ENCODE data around the gene CCR3.

Gene CCR3

DNA sequence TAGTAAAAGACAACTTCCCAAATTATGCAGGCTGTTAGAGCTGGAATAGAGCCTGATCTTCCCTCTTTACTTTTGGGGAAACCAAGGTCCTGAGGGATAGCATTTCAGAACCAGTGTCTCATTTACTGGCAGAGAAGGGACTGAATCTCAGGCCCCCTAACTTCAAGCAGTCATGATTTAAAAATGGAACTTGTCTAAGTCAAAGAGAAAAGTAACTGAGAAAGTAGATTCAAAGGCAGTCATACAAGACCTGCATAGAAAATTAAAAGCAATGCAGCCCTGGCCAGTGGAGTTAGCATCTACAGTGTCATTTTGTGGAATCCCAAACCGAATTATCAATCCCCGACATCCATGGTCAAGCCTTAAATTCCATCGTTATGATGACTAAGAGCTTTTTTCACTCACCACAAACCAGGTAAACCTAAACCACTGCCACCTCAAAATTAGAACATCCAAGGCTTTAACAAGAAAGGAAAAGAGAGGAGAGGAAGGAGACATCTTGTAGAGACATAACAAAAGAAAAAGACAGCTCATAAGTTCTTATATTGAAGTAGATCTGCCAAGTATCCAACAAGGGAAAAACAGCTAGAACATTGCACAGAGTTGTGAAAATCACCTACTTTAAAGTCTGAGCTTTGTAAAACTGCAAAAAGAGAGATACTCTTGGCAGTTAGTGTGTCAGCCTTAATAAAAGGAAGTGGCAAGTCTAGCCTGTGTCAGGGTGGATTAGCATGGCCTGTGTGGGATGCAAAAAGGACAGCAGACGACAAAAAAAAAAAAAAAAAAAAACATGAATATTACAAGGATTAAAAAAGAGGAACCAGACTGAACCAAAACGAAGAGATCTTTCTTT, 57.6 kb downstream of the CCR3 start:
- H3K9me3 ChIP-seq (ENCODE audit: insufficient read depth, low read depth, low read length): no peaks in the 10 kb centered on the region
- no peaks in the 10 kb centered on the region for H3K4me1 ChIP-seq (ENCODE audit: insufficient read depth, low read length)
- WGBS: 87% methylated on average over 4 of the region's 5 CpGs
- no peaks in the 10 kb centered on the region for H3K36me3 ChIP-seq (ENCODE audit: insufficient read depth, low read length)
- no peak overlapping the region for H3K9ac ChIP-seq (ENCODE audit: low read depth, low read length)
- H3K27ac ChIP-seq (ENCODE audit: low read depth, low read length): no peak overlapping the region
- no peak overlapping the region for H3K4me3 ChIP-seq (ENCODE audit: low read length)
- no peaks in the 10 kb centered on the region for H3K27me3 ChIP-seq (ENCODE audit: insufficient read depth, low read length)

DNA sequence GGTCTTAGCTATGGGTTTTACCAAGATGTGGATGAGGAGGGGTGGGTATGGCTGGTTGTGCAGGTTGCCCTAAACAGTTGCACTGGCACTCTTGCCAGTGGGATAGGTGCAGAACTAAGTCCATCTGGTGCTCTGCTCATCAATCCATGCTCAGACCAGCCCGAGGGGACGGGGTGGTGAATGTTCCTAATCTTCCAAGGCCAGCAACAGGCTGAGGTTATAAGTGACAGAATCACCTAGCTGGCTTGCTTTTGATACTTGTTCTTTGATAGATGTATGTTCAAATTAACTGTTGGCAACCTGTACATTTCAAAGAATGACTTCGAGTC, 58.2 kb downstream of the CCR3 start:
- H3K4me3 ChIP-seq (ENCODE audit: low read length): no peak overlapping the region
- H3K27me3 ChIP-seq (ENCODE audit: insufficient read depth, low read length): no peaks in the 10 kb centered on the region
- no peak overlapping the region for H3K27ac ChIP-seq (ENCODE audit: low read depth, low read length)
- no peak overlapping the region for H3K9ac ChIP-seq (ENCODE audit: low read depth, low read length)
- 90% methylated on average over 3 of the region's 3 CpGs for WGBS
- no peaks in the 10 kb centered on the region for H3K4me1 ChIP-seq (ENCODE audit: insufficient read depth, low read length)
- no peaks in the 10 kb centered on the region for H3K9me3 ChIP-seq (ENCODE audit: insufficient read depth, low read depth, low read length)
- no peaks in the 10 kb centered on the region for H3K36me3 ChIP-seq (ENCODE audit: insufficient read depth, low read length)

DNA sequence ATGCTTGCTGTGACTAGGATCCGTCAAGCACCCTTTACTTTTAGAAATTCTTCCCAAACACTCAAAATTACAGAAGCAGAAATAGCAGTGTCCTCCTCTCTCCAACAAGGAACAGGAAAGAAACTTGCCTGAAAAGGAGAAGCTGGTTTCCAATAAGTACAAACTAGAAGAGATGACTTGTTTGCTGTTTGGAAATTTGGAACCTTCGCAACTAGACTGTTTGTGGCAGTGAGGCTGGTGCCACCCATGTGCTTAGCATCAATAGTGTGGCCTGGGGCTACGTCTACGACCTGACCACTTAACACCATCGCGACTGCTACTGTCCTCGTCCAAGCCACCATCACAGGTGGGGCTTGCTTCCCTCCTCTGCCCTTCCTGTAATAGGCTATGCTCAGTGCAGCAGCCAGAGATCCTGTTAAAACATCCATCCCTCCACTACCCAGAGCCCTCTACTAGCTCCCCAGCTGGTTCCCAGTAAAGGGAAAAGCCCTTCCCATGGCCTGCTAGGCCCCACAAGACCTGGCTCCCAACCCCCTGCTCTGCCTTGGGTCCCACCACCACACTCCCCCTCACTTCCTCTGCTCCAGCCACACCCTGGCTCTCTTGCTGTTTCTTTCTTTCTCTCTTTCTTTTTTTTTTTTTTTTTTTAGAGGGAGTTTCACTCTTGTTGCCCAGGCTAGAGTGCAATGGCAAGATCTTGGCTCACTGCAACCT, 59.0 kb downstream of the CCR3 start:
- WGBS: 85% methylated on average over 7 of the region's 7 CpGs
- Histone ChIP-seq H3K9me3 (ENCODE audit: insufficient read depth, low read depth, low read length) (no peaks in the 10 kb centered on the region), H3K4me3 (ENCODE audit: low read length) (no peak overlapping the region), H3K9ac (ENCODE audit: low read depth, low read length) (no peak overlapping the region), H3K27me3 (ENCODE audit: insufficient read depth, low read length) (no peaks in the 10 kb centered on the region), H3K27ac (ENCODE audit: low read depth, low read length) (no peak overlapping the region), H3K4me1 (ENCODE audit: insufficient read depth, low read length) (no peaks in the 10 kb centered on the region), H3K36me3 (ENCODE audit: insufficient read depth, low read length) (no peaks in the 10 kb centered on the region)

GRCh38 chr3:46303240-46303639, 61.0 kb downstream of the CCR3 start:
- no peak overlapping the region for H3K27ac ChIP-seq (ENCODE audit: low read depth, low read length)
- no peak overlapping the region for H3K9ac ChIP-seq (ENCODE audit: low read depth, low read length)
- 96% methylated on average over 3 of the region's 3 CpGs for WGBS
- no peak overlapping the region for H3K4me3 ChIP-seq (ENCODE audit: low read length)
- H3K4me1 ChIP-seq (ENCODE audit: insufficient read depth, low read length): no peaks in the 10 kb centered on the region
- H3K27me3 ChIP-seq (ENCODE audit: insufficient read depth, low read length): no peaks in the 10 kb centered on the region
- H3K36me3 ChIP-seq (ENCODE audit: insufficient read depth, low read length): no peaks in the 10 kb centered on the region
- no peaks in the 10 kb centered on the region for H3K9me3 ChIP-seq (ENCODE audit: insufficient read depth, low read depth, low read length)

DNA sequence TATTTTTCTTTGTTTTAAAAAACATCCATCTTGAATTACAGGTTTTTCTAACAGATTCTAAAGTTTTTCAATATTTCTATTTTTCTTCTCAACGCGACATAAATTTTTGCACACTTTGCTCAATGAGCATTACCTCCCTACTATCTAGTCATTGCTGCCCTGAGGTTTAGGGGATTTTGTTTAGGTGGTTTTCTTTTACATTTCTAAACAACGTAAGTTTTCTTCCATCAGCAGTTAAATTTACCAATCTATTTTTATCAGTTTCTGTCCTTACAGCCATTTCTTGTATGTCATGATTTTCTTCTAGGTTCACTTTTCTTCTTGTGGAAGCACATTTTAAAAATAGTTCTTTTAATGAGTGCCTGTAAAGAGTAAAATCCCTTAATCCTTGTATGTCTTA, 62.5 kb downstream of the CCR3 start:
- Histone ChIP-seq H3K27me3 (ENCODE audit: insufficient read depth, low read length) (no peaks in the 10 kb centered on the region), H3K9ac (ENCODE audit: low read depth, low read length) (no peak overlapping the region), H3K9me3 (ENCODE audit: insufficient read depth, low read depth, low read length) (no peaks in the 10 kb centered on the region), H3K4me3 (ENCODE audit: low read length) (no peak overlapping the region), H3K4me1 (ENCODE audit: insufficient read depth, low read length) (no peaks in the 10 kb centered on the region), H3K36me3 (ENCODE audit: insufficient read depth, low read length) (no peaks in the 10 kb centered on the region), H3K27ac (ENCODE audit: low read depth, low read length) (no peak overlapping the region)
- 91% methylated on average over 3 of the region's 3 CpGs for WGBS

GRCh38 chr3:46312991-46313390, 70.7 kb downstream of the CCR3 start:
- Histone ChIP-seq H3K4me1 (ENCODE audit: insufficient read depth, low read length) (peaks cover 9% of the 10 kb centered on the region), H3K27me3 (ENCODE audit: insufficient read depth, low read length) (no peaks in the 10 kb centered on the region), H3K4me3 (ENCODE audit: low read length) (no peak overlapping the region), H3K36me3 (ENCODE audit: insufficient read depth, low read length) (no peaks in the 10 kb centered on the region), H3K9ac (ENCODE audit: low read depth, low read length) (no peak overlapping the region), H3K27ac (ENCODE audit: low read depth, low read length) (no peak overlapping the region), H3K9me3 (ENCODE audit: insufficient read depth, low read depth, low read length) (0 out of 2 replicates have a peak, but pooled peaks cover 2% of the 10 kb centered on the region)
- WGBS: 92% methylated on average over 1 of the region's 1 CpG

- peaks cover 9% of the 10 kb centered on the region for H3K4me1 ChIP-seq (ENCODE audit: insufficient read depth, low read length)
- H3K27me3 ChIP-seq (ENCODE audit: insufficient read depth, low read length): no peaks in the 10 kb centered on the region
- H3K9me3 ChIP-seq (ENCODE audit: insufficient read depth, low read depth, low read length): 0 out of 2 replicates have a peak, but pooled peaks cover 2% of the 10 kb centered on the region
- H3K4me3 ChIP-seq (ENCODE audit: low read length): no peak overlapping the region
- no peak overlapping the region for H3K27ac ChIP-seq (ENCODE audit: low read depth, low read length)
- no peaks in the 10 kb centered on the region for H3K36me3 ChIP-seq (ENCODE audit: insufficient read depth, low read length)
- no peak overlapping the region for H3K9ac ChIP-seq (ENCODE audit: low read depth, low read length)
Measured at GRCh38 chr3:46314517-46314916, 72.3 kb downstream of the CCR3 start.

GRCh38 chr3:46316206-46316605, 73.9 kb downstream of the CCR3 start:
- Histone ChIP-seq H3K4me1 (ENCODE audit: insufficient read depth, low read length) (peaks cover 4% of the 10 kb centered on the region), H3K27me3 (ENCODE audit: insufficient read depth, low read length) (no peaks in the 10 kb centered on the region), H3K36me3 (ENCODE audit: insufficient read depth, low read length) (no peaks in the 10 kb centered on the region), H3K9me3 (ENCODE audit: insufficient read depth, low read depth, low read length) (0 out of 2 replicates have a peak, but pooled peaks cover 7% of the 10 kb centered on the region), H3K9ac (ENCODE audit: low read depth, low read length) (no peak overlapping the region), H3K27ac (ENCODE audit: low read depth, low read length) (no peak overlapping the region), H3K4me3 (ENCODE audit: low read length) (no peak overlapping the region)

Measured in HUES64 (cell line).